Measurements from ENCODE around the gene HAPLN2. TPM values are rescaled to one million over a fixed set of nuclear protein-coding genes. Genes with fewer than 3 reads are reported as not detected.
A peak's percentile ranks its signal among the peaks of the same experiment; 100 is the strongest.

The HAPLN2 gene
- total RNA-seq, result 1 to 10 TPM in 1 of 2 donors, not detected in 1; 3.8 TPM

DNA sequence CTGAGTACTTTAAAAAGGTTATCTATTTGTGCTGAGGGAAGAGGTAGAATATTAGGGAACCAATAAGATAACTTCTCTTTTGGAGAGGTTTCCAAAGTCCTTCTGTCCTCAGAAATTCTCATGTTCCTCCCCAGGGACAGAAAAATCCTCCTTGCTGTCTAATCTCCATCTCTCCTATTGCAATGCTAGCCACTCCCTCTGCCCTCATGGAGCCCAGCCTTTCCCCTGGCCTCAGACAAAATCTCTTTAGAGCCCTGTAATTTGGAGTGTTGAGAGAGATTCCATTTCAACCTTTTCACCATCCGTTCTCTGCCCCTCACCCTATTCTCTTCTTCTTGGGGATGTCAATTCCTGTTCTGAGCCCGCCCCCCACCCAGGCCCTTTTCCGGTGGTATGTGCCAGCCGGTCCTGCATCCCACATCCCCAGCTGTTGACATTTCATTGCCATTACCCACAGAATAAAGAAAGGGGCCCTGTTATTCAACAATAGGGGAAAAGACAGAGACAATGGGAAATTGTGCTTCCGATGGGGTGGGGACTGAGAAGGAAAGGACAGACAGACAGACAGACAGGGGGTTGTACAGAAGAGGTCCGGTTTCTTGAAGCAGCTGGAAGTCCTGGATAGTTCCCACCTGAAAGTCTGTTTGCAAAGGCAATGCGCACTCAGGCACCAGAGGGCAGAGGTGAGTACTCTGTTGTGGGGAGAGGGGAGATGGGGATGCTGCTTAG, at the start of gene HAPLN2:
Gene HAPLN2, plus strand, starts transcription at position 563 of the 729 bp plus-strand sequence. CDS start 4,076 bp downstream, outside the sequence.
- ATAC-seq, result peak in 1 of 2 donors; percentile 50
- no peak for DNase-seq (ENCODE audit: low spot score in 2 of 2)
- H3K9me3 Mint-ChIP-seq, result no peaks in the 10 kb centered on the region
- no peak within 1 kb of the TSS for H3K27ac Mint-ChIP-seq
- no peaks in the 10 kb centered on the region for H3K36me3 Mint-ChIP-seq

DNA sequence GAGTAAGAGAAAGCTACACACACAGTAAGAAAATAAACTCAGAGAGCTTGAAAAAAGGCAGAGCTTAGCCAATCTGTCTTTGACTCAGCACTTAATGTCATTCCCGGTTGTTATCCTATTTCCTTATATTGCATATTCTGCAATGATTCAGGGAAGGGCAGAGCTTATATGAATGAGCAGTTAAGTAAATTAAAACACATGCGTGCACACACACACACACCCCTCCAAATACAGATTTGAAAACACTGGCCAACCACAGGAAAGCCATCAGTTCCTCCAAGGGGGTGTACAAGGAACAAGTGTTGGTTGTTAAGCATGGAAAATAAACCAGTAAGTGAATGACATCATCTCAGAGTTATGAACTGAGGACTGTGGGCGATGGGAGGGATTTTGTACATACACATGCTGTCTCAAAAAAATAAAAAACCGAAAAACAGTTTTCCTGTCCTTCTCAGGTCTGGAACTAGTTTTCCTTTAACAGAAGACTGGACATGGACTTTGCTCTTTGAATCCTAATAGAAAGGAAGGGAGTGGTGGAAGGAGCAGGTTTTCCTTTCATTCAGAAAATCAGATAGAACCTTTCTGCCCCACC, 47.9 kb upstream of the HAPLN2 start:
- no peak for DNase-seq (ENCODE audit: low spot score in 2 of 2)
- Mint-ChIP-seq H3K9me3 (no peaks in the 10 kb centered on the region), H3K36me3 (peaks cover 12 to 16% of the 10 kb centered on the region in 2 donors), H3K27ac (no peak overlapping the region)
- ATAC-seq, result peak; percentile 32 to 42

DNA sequence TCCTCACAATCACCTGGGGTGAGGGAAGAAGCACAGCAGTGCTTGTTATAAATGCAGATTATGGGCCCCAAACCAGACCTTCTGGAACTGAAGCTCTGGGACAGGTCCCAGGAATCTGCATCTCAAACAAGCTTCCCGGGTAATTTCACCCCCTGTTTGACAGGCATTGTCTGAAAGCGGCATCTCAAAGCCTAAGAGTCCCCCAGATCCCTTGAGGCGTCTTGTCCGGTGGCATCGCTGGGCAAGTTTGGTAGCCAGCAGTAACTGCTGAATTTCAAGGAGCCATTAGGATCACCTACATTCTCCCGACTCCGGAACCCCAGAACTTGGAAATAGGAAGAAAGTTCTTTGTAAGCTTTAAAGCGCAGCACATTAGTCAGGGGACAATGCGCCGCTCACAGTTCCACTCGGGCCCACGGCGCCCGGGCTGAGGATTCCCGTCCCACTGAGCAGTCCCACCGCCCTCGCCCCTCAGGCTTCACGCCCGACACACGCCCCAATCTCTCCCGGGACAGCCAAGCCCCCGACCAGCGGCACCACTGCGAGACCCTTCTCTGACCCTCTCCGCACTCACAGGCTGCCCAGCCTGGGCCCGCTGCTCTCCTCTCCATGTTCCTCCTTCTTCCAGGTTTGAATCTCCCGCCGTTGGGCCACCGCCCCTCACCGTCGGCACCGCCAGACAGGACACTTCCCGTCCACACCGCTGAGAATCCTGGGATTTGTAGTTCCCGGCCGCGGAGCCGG, 47.1 kb upstream of the HAPLN2 start, which contains the start of gene IQGAP3:
Gene IQGAP3, minus strand, starts transcription at position 647 of the 744 bp plus-strand sequence. Its CDS starts 36 bp downstream, at position 611.
- Mint-ChIP-seq H3K36me3 (peaks cover 12 to 16% of the 10 kb centered on the region in 2 donors), H3K27ac (peak within 1 kb of the TSS; percentile 73 to 83)
- ATAC-seq, result peak; percentile 80 to 95

DNA sequence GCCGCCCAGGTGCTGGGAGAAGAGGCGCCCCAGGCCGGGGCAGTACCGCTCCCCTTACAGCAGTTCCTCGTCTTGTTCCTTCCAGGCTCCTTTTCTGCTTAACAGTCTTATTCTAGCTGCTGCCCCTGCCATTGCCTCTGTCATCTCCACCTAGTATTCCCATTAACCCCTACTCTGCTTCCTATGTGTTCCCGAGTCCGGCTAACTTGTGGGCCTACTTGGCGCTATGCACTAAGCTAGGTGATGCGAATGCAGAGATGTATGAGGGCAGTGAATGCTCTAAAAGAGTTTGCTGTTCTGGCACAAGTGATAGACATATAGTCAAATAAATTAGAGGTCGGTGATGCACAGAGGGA, 46.6 kb upstream of the HAPLN2 start:
- H3K9me3 Mint-ChIP-seq, result no peaks in the 10 kb centered on the region
- H3K27ac Mint-ChIP-seq, result peak overlapping the region; percentile 73 to 83
- H3K36me3 Mint-ChIP-seq, result peaks cover 12 to 16% of the 10 kb centered on the region in 2 donors
- ATAC-seq (peak in 1 of 2 donors; percentile 10), DNase-seq (ENCODE audit: low spot score in 2 of 2) (no peak)

More for the DNA sequence above, 47.1 kb upstream of the HAPLN2 start, which contains the start of gene IQGAP3:
- DNase-seq (ENCODE audit: low spot score in 2 of 2), result peak in 1 of 2 donors; percentile 76
- H3K9me3 Mint-ChIP-seq, result no peaks in the 10 kb centered on the region

DNA sequence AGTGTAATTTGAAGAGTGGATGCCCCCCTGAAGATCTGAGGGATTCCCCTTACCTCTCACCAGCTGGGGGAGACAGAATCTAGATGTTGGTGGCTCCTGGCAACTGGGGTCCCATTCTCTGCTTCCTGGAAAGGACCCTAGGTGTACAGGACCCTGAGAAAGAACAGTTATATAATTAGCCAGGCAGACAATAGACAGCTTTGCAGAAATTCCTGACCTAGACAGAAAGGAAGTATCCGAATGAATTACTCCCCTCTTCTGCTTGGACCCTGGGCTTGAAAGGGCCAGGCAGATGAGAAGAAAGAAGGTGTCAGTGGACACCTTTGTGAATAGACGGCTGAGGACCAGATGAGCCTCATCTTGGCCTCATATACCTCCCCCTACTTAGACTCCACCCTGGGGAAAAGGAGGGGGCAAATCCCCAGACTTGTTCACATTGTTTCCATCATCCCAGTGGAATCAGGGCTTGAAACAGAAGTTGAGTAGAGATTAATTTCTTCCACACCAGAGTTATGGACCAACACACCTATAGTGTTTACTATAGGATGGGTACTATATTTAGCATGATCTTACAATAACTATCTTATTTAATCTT, 45.1 kb upstream of the HAPLN2 start:
- DNase-seq (ENCODE audit: low spot score in 2 of 2), result no peak
- Mint-ChIP-seq H3K36me3 (peaks cover 12 to 16% of the 10 kb centered on the region in 2 donors), H3K9me3 (no peaks in the 10 kb centered on the region), H3K27ac (no peak overlapping the region)
- no peak for ATAC-seq

DNA sequence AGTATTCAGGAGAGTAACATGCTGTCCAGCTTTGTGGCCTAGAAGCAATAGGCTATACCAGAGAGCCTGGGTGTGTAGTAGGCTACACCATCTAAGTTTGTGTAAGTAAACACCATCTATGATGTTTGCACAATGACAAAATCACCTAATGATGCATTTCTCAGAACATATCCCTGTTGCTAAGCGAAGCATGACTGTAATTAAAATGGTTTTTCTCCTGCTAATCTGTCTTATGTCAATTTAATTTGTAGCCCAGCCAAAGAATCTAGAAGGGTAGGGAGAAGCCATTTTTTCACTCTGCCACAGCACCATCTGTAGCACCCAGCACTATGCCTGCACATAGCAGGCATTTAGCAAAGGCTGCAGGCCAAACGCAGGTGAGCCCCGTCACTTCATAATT, 41.7 kb upstream of the HAPLN2 start:
- Mint-ChIP-seq H3K9me3 (no peaks in the 10 kb centered on the region), H3K27ac (no peak overlapping the region), H3K36me3 (peaks cover 6 to 11% of the 10 kb centered on the region in 2 donors)
- DNase-seq (ENCODE audit: low spot score in 2 of 2), result no peak
- no peak for ATAC-seq

DNA sequence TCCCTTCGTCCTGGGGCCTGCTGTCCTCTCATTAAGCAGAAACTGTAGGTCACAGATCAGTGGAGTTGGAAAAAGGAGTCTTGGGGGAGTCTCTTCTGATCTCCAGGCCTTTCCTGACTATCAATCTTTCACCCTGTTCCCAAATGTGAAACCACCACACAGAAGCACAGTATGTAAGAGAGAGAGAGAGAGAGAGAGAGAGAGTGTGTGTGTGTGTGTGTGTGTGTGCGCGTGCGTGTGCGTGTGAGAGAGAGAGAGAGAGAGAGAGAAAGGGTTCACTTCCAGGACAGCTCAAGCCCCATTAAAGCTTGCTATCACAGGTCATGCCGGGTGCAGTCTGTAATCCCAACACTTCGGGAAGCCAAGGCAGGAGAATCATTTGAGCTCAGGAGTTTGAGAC, 41.2 kb upstream of the HAPLN2 start:
- ATAC-seq, result no peak
- H3K9me3 Mint-ChIP-seq, result no peaks in the 10 kb centered on the region
- H3K36me3 Mint-ChIP-seq, result peaks cover 6% of the 10 kb centered on the region in 2 donors
- no peak overlapping the region for H3K27ac Mint-ChIP-seq
- no peak for DNase-seq (ENCODE audit: low spot score in 2 of 2)

DNA sequence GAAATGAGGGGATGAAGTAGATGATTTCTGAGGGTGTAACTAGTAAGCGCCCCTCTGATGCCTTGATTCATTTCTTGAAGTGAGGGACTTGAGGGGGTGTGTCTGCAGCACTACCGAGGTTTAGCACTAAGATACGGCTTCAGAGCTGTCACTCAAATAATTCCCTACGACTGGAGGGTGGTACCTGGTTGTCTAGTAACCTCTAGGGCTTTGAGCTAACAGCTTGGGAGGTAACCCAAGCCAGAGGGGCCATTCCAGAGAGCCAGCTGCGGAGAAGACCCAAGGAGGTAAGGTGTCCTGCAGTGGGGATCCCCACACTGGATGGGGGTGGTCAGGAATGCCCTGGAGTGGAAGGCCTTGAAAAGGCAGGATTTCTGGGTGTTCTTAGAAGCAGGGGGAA, 39.7 kb upstream of the HAPLN2 start, which contains the start of gene TTC24:
Gene TTC24, plus strand, starts transcription at position 252 of the 400 bp plus-strand sequence. CDS start 1,642 bp downstream, outside the sequence.
- Mint-ChIP-seq H3K27ac (no peak within 1 kb of the TSS), H3K9me3 (no peaks in the 10 kb centered on the region), H3K36me3 (peaks cover 4 to 6% of the 10 kb centered on the region in 2 donors)
- ATAC-seq (no peak), DNase-seq (ENCODE audit: low spot score in 2 of 2) (no peak)

DNA sequence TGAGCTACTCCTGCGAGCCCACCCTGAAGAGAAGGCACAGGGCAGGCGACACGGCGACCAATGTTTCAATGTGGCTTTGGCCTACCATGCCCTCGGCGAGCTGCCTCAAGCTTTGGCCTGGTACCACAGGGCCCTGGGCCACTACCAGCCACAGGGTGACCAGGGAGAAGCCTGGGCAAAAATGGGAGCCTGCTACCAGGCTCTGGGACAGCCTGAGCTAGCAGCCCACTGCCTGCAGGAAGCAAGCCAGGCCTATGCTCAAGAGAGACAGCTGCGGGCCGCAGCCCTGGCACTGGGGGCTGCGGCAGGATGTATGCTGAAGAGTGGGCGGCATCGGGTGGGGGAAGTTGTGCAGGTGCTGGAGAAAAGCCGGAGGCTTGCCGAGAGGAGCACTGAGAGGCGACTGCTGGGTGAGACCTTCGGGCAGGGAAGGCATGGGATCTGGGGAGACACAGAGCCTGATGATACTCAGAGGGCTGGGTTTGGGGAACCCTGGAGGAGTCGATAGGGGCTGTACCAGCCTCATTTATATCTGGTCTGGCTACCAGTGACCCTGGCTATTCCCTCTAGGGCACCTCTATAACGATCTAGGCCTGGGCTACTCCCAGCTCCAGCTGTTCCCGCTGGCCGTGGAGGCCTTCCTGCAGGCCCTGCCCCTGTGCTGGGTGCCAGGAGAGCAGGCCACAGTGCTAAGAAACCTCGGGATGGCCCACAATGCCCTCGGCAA, 37.4 kb upstream of the HAPLN2 start:
- peak overlapping the region; percentile 84 to 98 for H3K27ac Mint-ChIP-seq
- DNase-seq (ENCODE audit: low spot score in 2 of 2) (no peak), ATAC-seq (peak; percentile 50 to 64)
- peaks cover 4 to 6% of the 10 kb centered on the region in 2 donors for H3K36me3 Mint-ChIP-seq
- H3K9me3 Mint-ChIP-seq, result no peaks in the 10 kb centered on the region

DNA sequence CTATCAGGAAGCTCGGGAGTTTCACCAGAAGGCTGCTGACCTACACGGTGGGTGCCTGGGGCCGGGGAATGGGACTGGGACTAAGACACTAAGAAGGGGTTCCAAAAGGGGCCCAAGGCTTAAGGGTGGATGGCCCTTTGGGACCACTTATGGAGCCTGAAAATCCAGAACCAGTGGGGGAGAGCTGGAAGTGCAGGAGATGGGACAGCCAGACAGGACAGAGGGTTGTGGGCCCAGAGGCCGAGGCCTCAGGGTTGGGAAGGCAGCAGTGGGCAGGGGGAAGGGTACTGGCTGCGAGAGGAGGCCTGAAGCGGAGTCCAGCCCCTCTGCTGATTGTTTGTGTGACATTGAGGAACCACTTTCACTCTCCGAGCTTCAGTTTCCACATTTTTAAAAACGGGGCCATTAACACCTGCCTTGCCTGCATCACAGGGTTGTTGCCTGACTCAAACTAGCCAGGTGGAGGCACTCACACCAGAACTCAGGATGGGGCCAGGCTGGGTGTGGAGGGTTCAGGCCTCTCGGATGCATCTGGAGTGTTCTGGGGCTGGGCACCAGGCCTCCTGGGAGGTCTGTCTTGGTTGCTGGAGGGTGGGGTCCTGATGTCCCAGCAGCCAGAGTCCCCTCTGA, 36.7 kb upstream of the HAPLN2 start:
- peak overlapping the region; percentile 84 to 98 for H3K27ac Mint-ChIP-seq
- no peaks in the 10 kb centered on the region for H3K9me3 Mint-ChIP-seq
- H3K36me3 Mint-ChIP-seq, result peaks cover 4 to 6% of the 10 kb centered on the region in 2 donors
- DNase-seq (ENCODE audit: low spot score in 2 of 2) (peak in 1 of 2 donors; percentile 59), ATAC-seq (peak; percentile 52 to 56)

DNA sequence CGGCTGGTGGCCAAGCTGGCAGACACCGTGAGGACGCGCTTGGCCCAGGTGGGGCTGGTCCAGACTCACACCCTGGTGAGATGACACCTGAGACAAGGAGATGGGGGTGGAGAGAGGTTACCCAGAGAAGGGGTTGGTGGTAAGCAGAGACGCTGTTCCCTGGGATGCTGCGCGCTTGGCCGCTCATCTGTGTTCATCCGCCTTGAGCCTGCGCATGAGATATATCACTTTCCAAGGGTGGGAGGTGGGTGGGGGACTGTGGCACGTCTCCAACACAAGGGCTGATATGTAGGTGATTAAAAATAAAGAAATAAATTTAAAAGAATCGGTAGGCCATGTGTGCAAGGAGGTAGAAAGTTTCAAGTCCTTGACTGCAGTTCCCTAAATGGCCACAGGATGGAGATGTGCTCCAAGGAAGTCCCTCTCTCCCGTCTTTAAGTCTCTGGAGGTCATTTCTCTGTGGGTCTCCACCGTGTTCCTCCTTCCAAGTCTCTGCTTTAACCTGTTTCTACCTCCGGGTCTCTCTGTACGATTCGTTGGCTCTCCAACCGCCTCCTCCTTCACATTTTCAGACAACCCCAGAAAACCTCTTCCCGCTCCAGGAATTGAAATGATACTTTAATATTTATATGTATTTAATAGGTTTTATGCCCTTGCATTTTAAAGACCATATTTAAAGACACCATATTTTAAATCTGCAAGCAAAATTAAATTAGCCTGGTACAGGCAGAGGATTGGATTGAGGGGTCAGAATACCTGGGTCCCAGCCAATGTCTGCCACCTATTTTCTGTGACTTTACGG, 35.2 kb upstream of the HAPLN2 start:
- DNase-seq (ENCODE audit: low spot score in 2 of 2) (peak; percentile 61 to 79), ATAC-seq (peak; percentile 41 to 49)
- Mint-ChIP-seq H3K27ac (peak overlapping the region in 1 of 2 donors; percentile 52), H3K9me3 (no peaks in the 10 kb centered on the region), H3K36me3 (peaks cover 4 to 6% of the 10 kb centered on the region in 2 donors)

DNA sequence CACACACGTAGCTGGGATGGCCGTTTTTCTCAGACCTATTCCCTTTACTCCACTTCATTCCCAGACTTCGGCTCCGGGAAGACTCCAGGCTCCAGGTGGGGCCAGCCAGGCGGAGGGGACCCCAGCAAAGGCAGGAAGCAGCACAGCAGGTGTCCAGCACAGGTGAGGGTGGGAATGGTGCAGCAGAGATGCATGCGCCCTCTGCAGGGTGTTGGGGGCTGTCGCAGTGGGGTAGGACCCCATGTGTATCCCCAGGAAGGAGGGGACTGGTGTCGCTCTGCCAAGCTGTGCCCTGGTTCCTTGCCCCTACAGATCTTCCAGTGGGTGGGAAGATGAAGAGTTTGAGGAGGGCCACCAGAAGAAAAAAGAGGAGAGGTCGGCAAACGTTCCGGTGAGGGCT, 34.4 kb upstream of the HAPLN2 start:
- Mint-ChIP-seq H3K27ac (no peak overlapping the region), H3K36me3 (peaks cover 4 to 6% of the 10 kb centered on the region in 2 donors), H3K9me3 (no peaks in the 10 kb centered on the region)
- peak in 1 of 2 donors; percentile 47 for ATAC-seq
- DNase-seq (ENCODE audit: low spot score in 2 of 2), result no peak

DNA sequence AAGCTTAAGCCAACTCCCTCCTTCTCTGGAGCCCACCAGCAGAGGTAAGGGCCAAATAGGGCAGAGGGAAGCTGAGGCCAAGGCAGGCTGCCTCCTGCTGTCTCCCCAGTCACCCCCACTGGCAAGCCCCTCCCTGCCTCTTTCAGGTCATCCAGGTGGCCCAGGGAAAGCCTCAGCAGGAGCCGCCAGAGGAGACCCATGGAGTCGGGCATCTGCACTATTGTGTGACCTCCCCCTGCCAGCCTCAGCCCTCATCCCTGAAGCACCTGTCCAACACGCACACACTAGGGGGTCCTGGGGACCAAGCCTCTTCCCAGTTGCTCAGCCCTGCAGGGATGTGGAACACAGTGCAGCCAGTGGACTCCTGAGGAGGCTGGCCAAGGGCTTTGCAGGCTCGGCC, 32.9 kb upstream of the HAPLN2 start:
- no peaks in the 10 kb centered on the region for H3K9me3 Mint-ChIP-seq

DNA sequence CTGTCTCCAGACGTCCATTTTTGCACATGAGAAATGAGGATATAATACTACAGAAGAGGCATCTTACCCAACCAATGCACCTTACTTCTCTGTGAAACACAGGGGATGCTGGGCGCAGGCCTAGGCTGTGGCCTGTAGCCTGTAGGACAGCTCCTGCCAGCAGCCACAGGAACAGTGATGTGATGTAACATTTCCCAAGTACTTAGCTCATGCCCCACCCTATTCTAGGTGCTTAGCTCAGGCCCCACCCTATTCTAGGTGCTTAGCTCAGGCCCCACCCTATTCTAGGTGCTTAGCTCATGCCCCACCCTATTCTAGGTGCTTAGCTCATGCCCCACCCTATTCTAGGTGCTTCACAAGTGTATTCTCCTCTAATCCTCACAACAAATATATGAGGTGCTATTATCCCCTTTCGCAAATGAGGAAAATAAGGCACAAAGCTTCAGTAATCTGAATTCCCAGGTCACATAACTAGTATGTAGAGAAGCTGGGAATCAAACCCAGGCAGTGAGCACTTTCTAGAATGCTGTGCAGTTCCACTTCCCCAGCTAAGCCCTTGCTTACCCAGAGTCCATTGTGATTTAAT, 32.2 kb upstream of the HAPLN2 start:
- ATAC-seq, result no peak

More for the DNA sequence above, 32.9 kb upstream of the HAPLN2 start:
- ATAC-seq (no peak), DNase-seq (ENCODE audit: low spot score in 2 of 2) (no peak)
- Mint-ChIP-seq H3K27ac (no peak overlapping the region), H3K36me3 (peaks cover 4 to 6% of the 10 kb centered on the region in 2 donors)

More for the DNA sequence above, 32.2 kb upstream of the HAPLN2 start:
- peaks cover 4 to 6% of the 10 kb centered on the region in 2 donors for H3K36me3 Mint-ChIP-seq
- no peaks in the 10 kb centered on the region for H3K9me3 Mint-ChIP-seq
- no peak overlapping the region for H3K27ac Mint-ChIP-seq
- DNase-seq (ENCODE audit: low spot score in 2 of 2), result no peak
